Measurements from ENCODE around the gene FAM131C.
"Not testable (repeated sequence)": the region's sequence is repeated elsewhere in the genome, so short reads cannot be mapped to it uniquely, and the experiment has no call there.

DNA sequence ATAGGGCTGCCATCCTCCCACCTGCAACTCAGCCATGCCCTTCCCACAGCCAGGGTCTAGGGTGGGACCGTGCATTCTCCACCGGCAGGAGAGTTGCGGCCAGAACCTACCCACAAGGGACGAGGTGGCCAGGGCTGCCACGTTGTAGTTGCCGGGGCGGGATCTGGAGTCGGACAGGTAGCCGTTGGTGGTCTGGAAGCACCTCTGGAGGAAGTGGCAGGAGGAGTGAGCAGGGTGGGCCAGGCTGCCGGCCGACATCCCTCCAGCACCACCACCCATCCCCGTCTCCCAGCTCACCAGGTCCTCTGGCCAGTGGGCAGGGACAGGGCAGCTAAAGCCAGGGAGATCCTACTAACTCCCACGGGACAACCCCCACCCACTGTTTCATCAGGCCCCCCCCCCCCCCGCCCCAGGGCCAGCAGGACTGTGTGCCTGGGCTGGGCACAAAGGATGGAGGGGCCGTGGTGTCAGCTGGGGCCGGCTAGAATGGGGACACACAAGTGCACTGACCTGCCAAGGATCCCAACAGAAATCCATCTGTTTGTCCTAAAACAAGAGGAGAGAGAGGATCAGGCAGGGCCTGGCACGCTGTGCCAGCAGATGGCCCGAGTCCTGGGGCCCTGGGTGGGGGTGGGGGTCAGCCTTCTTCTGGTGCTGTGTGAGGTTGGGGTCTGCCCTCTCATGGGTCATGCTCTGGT, 11.3 kb downstream of the FAM131C start:
- TF ChIP-seq, protein P1, sequence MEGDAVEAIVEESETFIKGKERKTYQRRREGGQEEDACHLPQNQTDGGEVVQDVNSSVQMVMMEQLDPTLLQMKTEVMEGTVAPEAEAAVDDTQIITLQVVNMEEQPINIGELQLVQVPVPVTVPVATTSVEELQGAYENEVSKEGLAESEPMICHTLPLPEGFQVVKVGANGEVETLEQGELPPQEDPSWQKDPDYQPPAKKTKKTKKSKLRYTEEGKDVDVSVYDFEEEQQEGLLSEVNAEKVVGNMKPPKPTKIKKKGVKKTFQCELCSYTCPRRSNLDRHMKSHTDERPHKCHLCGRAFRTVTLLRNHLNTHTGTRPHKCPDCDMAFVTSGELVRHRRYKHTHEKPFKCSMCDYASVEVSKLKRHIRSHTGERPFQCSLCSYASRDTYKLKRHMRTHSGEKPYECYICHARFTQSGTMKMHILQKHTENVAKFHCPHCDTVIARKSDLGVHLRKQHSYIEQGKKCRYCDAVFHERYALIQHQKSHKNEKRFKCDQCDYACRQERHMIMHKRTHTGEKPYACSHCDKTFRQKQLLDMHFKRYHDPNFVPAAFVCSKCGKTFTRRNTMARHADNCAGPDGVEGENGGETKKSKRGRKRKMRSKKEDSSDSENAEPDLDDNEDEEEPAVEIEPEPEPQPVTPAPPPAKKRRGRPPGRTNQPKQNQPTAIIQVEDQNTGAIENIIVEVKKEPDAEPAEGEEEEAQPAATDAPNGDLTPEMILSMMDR (IDR thresholded peaks at IDR 0.05) = not testable (repeated sequence)
- TF ChIP-seq POLR2A, EP300 (IDR thresholded peaks at IDR 0.05): not testable (repeated sequence)

Measured in stomach (tissue), 4 donors.